H1 (cell line): ENCODE data around the gene S1PR1. TPM values are rescaled to one million over a fixed set of nuclear protein-coding genes. Genes with fewer than 3 reads are reported as not detected.

ENCODE experiments used
- ATF2 ChIP-seq: IDR thresholded peaks from 2 replicates; pipeline ENCODE4 v1.6.1; 2012; ENCODE audit warnings: low read length, inconsistent platforms
- CTCF ChIP-seq, 3 experiments: IDR thresholded peaks; 1 replicate in 2 of 3; 2 replicates in 1 of 3; pipeline versions ENCODE4 v1.5.1 to v1.6.1; 2011; ENCODE audit warnings: low read length in 3 of 3, mild to moderate bottlenecking in 3 of 3, inconsistent platforms in 2 of 3, low read depth in 1 of 3, moderate library complexity in 1 of 3; ENCODE audit not compliant: insufficient read depth in 1 of 3; ENCODE audit errors: control extremely low read depth in 1 of 3
- EZH2 ChIP-seq: fragments of 200-600 bp; sonication (generic); IDR thresholded peaks from 2 replicates; pipeline ENCODE4 v1.7.1; 2012; ENCODE audit warnings: low read depth, mild to moderate bottlenecking, moderate library complexity, low read length, inconsistent platforms; ENCODE audit not compliant: severe bottlenecking
- HDAC6 ChIP-seq: IDR thresholded peaks from one replicate; pipeline ENCODE4 v1.7.1; 2012; ENCODE audit warnings: low read depth, mild to moderate bottlenecking, inconsistent platforms, low read length, moderate library complexity
- POLR2A ChIP-seq, 2 experiments: IDR thresholded peaks; 1 replicate in 1 of 2; 2 replicates in 1 of 2; pipeline ENCODE4 v1.6.1; 2011; ENCODE audit warnings: low read depth in 2 of 2, low read length in 2 of 2, mild to moderate bottlenecking in 2 of 2; ENCODE audit errors: control extremely low read depth in 1 of 2
- polyA plus RNA-seq, 7 experiments: library from polyadenylated mRNA; depleted of rRNA in 3 of 7; stranded (reverse) in 5 of 7; unstranded in 2 of 7; fragments of >200 nt in 5 of 7; fragments of 200-250 nt in 2 of 7; gene quantifications; 1 replicate in 5 of 7; 2 replicates in 1 of 7; 4 replicates in 1 of 7; pipeline versions ENCODE4 v1.2.1 to v1.2.3, GENCODE V29; 2011 to 2013; ENCODE audit warnings: missing spikeins in 2 of 7, mixed read lengths in 2 of 7
- total RNA-seq: library from RNA; stranded (reverse); fragmentation: NEBNext Ultra II Directional; extraction: Animal tissue kit (Norgen Biotek cat#: 25700); gene quantifications from 2 replicates; pipeline ENCODE4 v1.2.1, GENCODE V29; 2021

Gene S1PR1
- total and polyA plus RNA-seq, 2 of the 8 experiments (the other 6 are each of a cell fraction or from before 2014, with no cell fraction given) = 3.5 to 5.5 TPM

- no peak for TF ChIP-seq CTCF (IDR thresholded peaks at IDR 0.05; ENCODE audit: control extremely low read depth in 1 of 3, insufficient read depth in 1 of 3, low read depth in 1 of 3, low read length in 3 of 3)
- no peak for TF ChIP-seq POLR2A (IDR thresholded peaks at IDR 0.05; ENCODE audit: control extremely low read depth in 1 of 2, low read depth in 2 of 2, low read length in 2 of 2)
- TF ChIP-seq EZH2 = no peak
- no peak for TF ChIP-seq ATF2
- no peak for TF ChIP-seq HDAC6
These were observed 32.1 kb downstream of the S1PR1 start (continued) for GRCh38 chr1:101268893-101269292.
